Stimulated activated CD4-positive, alpha-beta T cell treated with anti-CD3 and anti-CD28 coated beads, Interleukin-1b, Interleukin-23, amount 100 ng/mL, for 1 hour (primary cell): Measurements from ENCODE around the gene MT3.
"Not testable (repeated sequence)": the region's sequence is repeated elsewhere in the genome, so short reads cannot be mapped to it uniquely, and the experiment has no call there.

Experiments
- DNase-seq, 2 donors: peaks; one replicate each; pipeline ENCODE4 v3.0.0-alpha.2; 2020; ENCODE audit warnings: low read depth in 2 of 2

MT3 gene

DNA sequence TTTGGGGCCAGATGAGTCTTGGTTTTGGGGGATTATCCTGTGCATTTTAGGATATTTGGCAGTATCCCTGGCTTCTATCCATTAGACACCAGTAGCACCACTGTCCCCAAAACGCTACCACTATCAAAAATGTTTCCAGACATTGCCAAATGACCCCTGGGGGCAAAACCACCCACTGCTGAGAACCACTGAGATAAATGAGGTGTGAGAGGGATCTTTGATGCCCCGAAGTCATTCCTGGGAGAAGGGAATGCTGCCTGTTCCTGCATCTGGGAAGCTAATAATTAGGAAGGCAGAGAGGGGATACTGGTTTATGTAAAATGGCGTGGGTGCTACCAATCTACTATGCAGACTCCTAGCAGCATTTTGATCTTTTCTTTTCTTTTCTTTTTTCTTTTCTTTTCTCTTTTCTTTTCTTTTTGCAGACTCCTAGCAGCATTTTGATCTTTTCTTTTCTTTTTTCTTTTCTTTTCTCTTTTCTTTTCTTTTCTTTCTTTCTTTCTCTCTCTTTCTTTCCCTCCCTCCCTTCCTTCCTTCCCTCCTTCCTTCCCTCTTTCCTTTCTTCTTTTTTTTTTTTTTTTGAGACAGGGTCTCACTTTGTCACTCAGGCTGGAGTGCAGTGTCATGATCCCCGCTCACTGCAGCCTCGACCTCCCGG, 8.8 kb upstream of the MT3 start:
- DNase-seq: no peak

DNA sequence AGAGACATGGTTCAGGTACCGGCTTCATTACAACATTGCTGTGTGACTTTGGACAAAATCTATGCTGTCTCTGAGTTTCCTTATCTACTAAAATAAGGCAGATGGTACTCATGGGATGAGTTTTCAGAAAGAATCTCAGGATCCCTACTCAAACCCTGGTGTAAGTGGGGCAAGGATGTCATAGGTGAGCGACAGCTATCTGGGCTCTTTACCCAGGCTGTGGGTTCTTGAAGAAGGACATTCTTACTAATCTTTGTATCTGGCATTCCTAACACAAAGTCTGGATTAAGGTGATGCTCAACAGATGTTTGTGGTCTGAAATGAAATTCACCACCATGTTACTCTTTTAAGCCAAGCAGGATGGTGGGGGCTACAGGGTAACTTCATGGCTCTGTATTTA, 6.4 kb upstream of the MT3 start:
- DNase-seq: not testable (repeated sequence)

GRCh38 chr16:56583351-56584168, 5.8 kb upstream of the MT3 start:
- no peak for DNase-seq

- DNase-seq: no peak
Measured at GRCh38 chr16:56584276-56584675, 5.1 kb upstream of the MT3 start.

GRCh38 chr16:56588781-56589140, 567 bp upstream of the MT3 start:
- DNase-seq: no peak

- DNase-seq: no peak
Measured at GRCh38 chr16:56591377-56592060, 2.2 kb downstream of the MT3 start.

GRCh38 chr16:56593573-56594291, 4.4 kb downstream of the MT3 start:
- DNase-seq: no peak

DNA sequence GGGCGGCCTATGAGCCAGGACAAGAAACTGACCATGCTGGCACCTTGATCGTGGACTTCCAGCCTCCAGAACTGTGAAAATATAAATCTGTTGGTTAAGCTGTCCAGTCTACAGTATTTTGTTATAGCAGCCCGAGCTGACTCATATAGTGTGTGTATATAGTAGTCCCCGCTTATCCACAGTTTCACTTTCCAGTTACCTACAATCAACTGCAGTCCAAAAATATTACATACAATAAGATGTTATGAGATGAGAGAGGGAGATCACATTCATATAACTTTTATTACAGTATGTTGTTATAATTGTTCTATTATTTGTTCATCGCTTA, 4.9 kb downstream of the MT3 start:
- DNase-seq: no peak

- no peak for DNase-seq
Measured at GRCh38 chr16:56600398-56600999, 11.2 kb downstream of the MT3 start.

DNA sequence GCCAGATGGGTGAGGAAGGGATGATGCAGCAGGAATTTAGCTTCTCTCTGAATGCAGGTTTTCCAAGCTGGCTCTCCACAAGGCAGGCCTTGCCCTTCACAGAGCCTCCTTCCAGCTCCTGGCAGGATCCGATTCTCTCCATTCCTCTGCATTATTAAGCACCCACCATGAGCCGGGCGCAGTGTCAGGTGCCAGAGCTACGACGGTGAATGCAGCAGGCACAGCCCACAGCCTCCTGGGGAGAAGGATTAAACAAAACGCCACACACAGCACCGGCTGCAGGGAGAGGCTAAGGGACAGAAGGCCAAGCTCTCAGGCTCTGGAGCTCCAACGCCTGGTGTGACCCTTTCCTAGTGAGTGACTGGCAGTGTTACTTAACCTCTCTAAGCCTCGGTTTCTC, 12.0 kb downstream of the MT3 start:
- DNase-seq: no peak

GRCh38 chr16:56603589-56603988, 14.3 kb downstream of the MT3 start:
- DNase-seq: no peak

- DNase-seq: no peak
Measured at GRCh38 chr16:56604966-56605365, 15.6 kb downstream of the MT3 start.

- no peak for DNase-seq
Measured at GRCh38 chr16:56605475-56605874, 16.1 kb downstream of the MT3 start.

DNA sequence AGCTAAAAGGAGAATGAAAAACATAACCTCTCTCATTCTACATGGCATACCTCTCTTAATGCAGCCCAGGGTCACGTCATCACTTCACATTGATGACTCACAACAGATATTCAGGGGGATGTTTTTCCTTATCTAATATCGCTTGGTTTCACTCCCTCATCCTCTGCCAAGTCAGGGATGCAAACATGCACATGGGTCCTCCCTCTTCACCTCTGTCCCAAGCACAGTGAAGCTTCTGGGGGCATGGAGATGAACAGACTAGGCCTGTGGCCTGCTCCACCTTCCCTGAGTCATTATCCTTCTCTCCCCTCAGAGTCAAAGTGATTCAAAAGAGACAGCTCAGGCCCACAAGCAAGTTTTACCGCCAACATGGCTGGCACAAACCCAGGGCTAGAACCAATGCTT, 16.7 kb downstream of the MT3 start:
- DNase-seq: no peak

GRCh38 chr16:56606476-56607108, 17.3 kb downstream of the MT3 start:
- DNase-seq: no peak

DNA sequence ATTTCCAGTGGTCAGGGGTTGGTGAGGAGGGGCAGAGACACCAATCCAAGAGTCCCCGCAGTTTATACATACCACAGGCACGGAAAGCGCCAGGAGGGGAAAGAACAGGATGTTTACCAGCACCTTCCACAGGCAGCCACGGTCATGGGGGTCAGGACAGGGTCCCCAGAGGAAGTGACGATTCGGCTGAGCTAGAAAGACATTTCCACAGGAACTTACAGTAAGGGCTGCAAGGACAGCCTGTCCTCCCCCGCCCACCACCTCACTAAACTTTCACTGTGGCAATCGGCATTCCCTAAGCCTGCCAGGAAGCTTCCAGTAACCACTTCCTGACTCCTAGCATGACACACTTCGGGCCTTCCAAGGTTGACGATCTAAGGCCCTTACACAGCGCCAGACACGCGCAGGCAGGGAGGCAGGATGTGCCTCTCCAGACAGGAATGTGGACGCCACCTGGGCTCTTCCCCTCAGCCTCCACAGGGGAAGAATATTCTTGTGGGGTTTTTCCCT, 17.8 kb downstream of the MT3 start:
- DNase-seq: no peak

DNA sequence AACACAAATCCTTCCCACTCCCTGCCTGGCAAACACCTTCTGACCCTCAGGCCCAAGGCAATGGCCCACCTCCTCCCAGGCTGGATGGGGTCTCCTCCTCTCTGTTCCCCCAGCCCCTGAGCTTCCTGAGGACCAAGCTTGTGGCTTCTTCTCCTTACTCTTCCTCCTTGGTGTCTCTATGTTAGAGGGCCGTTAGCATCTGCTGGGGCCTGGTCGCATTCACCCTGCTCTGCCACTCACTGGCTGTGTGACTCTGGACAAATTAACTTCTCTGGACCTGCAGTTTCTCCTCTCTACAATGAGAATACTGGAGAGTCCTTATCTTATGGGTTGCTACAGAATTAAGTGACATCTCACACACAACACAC, 18.3 kb downstream of the MT3 start:
- no peak for DNase-seq

GRCh38 chr16:56608043-56608875, 18.9 kb downstream of the MT3 start, which contains the start of gene MT2A:
TSS of gene MT2A (plus strand) at chr16:56608584. CDS start at chr16:56608656, 72 bp downstream.
- DNase-seq: peak; percentile 65 to 74

- no peak for DNase-seq
Measured at GRCh38 chr16:56608876-56609462, 19.6 kb downstream of the MT3 start.

- DNase-seq: peak in 1 of 2 donors; percentile 36
Measured at GRCh38 chr16:56609463-56609921, 20.2 kb downstream of the MT3 start.
